Measurements from ENCODE around the gene OR5H2.

OR5H2 gene

DNA sequence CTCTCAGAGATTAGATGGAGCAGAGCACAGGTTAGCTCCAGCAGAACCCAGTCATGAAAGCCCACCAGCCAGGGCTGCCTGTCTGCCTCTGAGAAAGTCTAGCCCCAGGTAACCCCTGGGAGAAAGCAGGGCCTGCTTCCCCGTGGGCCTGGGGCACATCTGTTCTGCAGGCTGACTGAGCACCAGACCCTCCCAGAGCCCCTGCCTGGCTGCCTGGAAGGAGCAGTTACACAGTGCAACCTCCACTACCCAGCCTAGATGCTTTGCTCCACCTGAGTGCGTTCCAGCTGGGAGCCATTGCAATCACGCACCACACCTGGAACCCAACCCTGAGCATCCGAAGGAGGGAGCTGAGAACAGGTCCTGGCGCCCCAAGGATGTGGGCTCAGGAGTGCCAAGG is 46.6 kb downstream of the OR5H2 start:
- Histone ChIP-seq H3K4me1 (ENCODE audit: low read depth, poor library complexity, severe bottlenecking) (peaks cover 2% of the 10 kb centered on the region), H3K36me3 (ENCODE audit: insufficient read depth) (no peaks in the 10 kb centered on the region), H3K27ac (no peak overlapping the region), H4K20me1 (ENCODE audit: insufficient read depth) (no peaks in the 10 kb centered on the region), H2AFZ (ENCODE audit: low read depth) (peak overlapping the region; percentile 77), H3K9ac (no peak overlapping the region), H3K79me2 (ENCODE audit: insufficient read depth, low read depth) (no peaks in the 10 kb centered on the region), H3K4me2 (no peak overlapping the region), H3K27me3 (ENCODE audit: insufficient read depth, low read depth) (no peaks in the 10 kb centered on the region), H3K4me3 (IDR thresholded peaks at IDR 0.05; ENCODE audit: insufficient read depth, low read depth, low read length) (no peak overlapping the region)
- TF ChIP-seq, protein P1, sequence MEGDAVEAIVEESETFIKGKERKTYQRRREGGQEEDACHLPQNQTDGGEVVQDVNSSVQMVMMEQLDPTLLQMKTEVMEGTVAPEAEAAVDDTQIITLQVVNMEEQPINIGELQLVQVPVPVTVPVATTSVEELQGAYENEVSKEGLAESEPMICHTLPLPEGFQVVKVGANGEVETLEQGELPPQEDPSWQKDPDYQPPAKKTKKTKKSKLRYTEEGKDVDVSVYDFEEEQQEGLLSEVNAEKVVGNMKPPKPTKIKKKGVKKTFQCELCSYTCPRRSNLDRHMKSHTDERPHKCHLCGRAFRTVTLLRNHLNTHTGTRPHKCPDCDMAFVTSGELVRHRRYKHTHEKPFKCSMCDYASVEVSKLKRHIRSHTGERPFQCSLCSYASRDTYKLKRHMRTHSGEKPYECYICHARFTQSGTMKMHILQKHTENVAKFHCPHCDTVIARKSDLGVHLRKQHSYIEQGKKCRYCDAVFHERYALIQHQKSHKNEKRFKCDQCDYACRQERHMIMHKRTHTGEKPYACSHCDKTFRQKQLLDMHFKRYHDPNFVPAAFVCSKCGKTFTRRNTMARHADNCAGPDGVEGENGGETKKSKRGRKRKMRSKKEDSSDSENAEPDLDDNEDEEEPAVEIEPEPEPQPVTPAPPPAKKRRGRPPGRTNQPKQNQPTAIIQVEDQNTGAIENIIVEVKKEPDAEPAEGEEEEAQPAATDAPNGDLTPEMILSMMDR (conservative IDR thresholded peaks at IDR 0.05; ENCODE audit: low read depth, low read length), result no peak

DNA sequence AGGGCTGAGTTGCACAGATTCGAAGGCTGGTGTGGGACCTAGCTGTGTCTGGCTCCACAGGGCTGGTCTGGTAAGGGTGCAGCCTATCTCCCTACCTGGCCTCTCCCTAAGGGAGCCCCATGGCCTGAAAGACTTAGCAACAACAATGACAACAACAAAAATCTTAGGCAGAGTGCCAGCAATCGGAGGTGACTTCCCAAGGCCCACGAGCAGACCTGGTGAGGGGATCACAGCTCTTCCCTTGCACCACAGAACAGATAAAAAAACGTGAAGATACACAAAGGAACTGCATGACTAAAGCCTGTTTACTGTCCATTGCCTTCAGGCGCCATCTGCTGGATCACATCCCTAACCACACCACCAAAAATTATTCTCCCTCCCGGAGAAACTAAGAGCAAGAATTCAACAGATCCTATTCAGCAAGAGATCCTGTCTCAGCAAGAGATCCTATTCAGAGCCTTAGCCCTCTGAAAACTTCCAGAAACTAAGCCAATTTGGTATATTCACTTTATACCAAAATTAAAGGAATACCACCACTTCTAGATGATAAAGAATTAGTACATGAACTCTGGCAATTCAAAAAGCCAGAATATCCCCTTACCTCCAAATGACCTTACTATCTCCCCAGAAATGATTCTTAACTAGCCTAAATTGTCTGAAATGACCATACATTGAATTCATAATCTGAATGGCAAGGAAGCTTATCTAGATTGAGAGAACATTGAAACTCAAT is 47.3 kb downstream of the OR5H2 start:
- H2AFZ ChIP-seq (ENCODE audit: low read depth), result peak overlapping the region; percentile 77

DNA sequence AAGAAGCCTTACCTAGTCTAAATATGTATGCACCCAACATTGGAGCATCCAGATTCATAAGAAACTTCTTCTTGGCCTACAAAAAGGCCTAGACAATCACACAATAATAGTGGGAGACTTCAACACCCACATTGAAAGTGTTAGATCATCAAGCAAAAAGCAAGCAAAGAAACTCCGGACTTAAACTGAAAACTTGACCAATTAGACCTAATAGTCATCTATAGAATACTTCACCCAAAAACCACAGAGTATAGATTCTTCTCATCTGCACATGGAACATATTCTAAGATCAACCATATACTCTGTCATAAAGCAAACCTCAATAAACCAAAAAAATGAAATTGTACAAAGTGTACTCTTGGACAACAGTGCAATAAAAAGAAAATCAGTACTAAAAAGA is 49.0 kb downstream of the OR5H2 start:
- no peak overlapping the region for H3K27ac ChIP-seq
- H3K4me1 ChIP-seq (ENCODE audit: low read depth, poor library complexity, severe bottlenecking), result peaks cover 6% of the 10 kb centered on the region
- no peaks in the 10 kb centered on the region for H3K79me2 ChIP-seq (ENCODE audit: insufficient read depth, low read depth)
- H3K27me3 ChIP-seq (ENCODE audit: insufficient read depth, low read depth), result no peaks in the 10 kb centered on the region
- no peaks in the 10 kb centered on the region for H3K36me3 ChIP-seq (ENCODE audit: insufficient read depth)
- TF ChIP-seq, protein P1 (conservative IDR thresholded peaks at IDR 0.05; ENCODE audit: low read depth, low read length), result no peak
- no peak overlapping the region for H2AFZ ChIP-seq (ENCODE audit: low read depth)
- H3K4me2 ChIP-seq, result no peak overlapping the region
- H4K20me1 ChIP-seq (ENCODE audit: insufficient read depth), result no peaks in the 10 kb centered on the region
- no peak overlapping the region for H3K9ac ChIP-seq
- H3K4me3 ChIP-seq (IDR thresholded peaks at IDR 0.05; ENCODE audit: insufficient read depth, low read depth, low read length), result no peak overlapping the region

More for the DNA sequence above, 47.3 kb downstream of the OR5H2 start:
- no peaks in the 10 kb centered on the region for H4K20me1 ChIP-seq (ENCODE audit: insufficient read depth)
- no peak overlapping the region for H3K4me3 ChIP-seq (IDR thresholded peaks at IDR 0.05; ENCODE audit: insufficient read depth, low read depth, low read length)
- no peaks in the 10 kb centered on the region for H3K27me3 ChIP-seq (ENCODE audit: insufficient read depth, low read depth)
- H3K4me1 ChIP-seq (ENCODE audit: low read depth, poor library complexity, severe bottlenecking), result peaks cover 6% of the 10 kb centered on the region
- H3K27ac ChIP-seq, result no peak overlapping the region
- H3K36me3 ChIP-seq (ENCODE audit: insufficient read depth), result no peaks in the 10 kb centered on the region
- TF ChIP-seq, protein P1 (conservative IDR thresholded peaks at IDR 0.05; ENCODE audit: low read depth, low read length), result peak; percentile 84
- H3K9ac ChIP-seq, result no peak overlapping the region
- H3K4me2 ChIP-seq, result no peak overlapping the region
- H3K79me2 ChIP-seq (ENCODE audit: insufficient read depth, low read depth), result no peaks in the 10 kb centered on the region
